Adrenal gland (tissue), 12 donors: ENCODE measurements around the gene COL1A2. TPM values are rescaled to one million over a fixed set of nuclear protein-coding genes. Genes with fewer than 3 reads are reported as not detected.
A peak's percentile ranks its signal among the peaks of the same experiment; 100 is the strongest.

Source experiments
- DNase-seq, 7 donors: peaks; one replicate each; pipeline ENCODE4 v3.0.0-alpha.2; 2019 to 2020
- H3K27ac ChIP-seq, 5 donors: fragments of 200-600 bp; sonication (generic) in 4 of 5; 1 replicate in 3 of 5; 2 replicates in 2 of 5; pipeline versions ENCODE4 v1.5.1 to v1.8.0; 2016 to 2020; ENCODE audit warnings: mild to moderate bottlenecking in 1 of 5
- H3K27me3 ChIP-seq: fragments of 200-600 bp; 2 replicates; pipeline ENCODE4 v1.8.0; 2021
- H3K36me3 ChIP-seq, 2 donors: fragments of 200-600 bp; replicated peaks in 1 of 2; 1 replicate in 1 of 2; 2 replicates in 1 of 2; pipeline versions ENCODE4 v1.5.1 to v1.8.0; 2018 to 2022
- H3K4me1 ChIP-seq, 2 donors: fragments of 200-600 bp; replicated peaks in 1 of 2; 1 replicate in 1 of 2; 2 replicates in 1 of 2; pipeline versions ENCODE4 v1.5.1 to v1.8.0; 2018 to 2021
- H3K4me3 ChIP-seq, 4 donors: fragments of 200-600 bp; sonication (generic) in 3 of 4; one replicate each; pipeline ENCODE4 v1.5.1; 2016 to 2018
- H3K9me3 ChIP-seq, 3 donors: fragments of 200-600 bp; sonication (generic) in 1 of 3; replicated peaks in 1 of 3; 1 replicate in 2 of 3; 2 replicates in 1 of 3; pipeline versions ENCODE4 v1.5.1 to v1.8.0; 2016 to 2021
- POLR2A ChIP-seq, 2 donors: fragments of 450-650 bp; IDR thresholded peaks; one replicate each; pipeline ENCODE4 v1.6.1; 2017; ENCODE audit warnings: antibody characterized with exemption in 2 of 2, mild to moderate bottlenecking in 2 of 2, moderate library complexity in 1 of 2
- WGBS, 4 donors: extraction: QIAGEN DNeasy Blood & Tissue Kit in 2 of 4; methylation state at CpG; one replicate each; pipeline versions ENCODE4 v1.1.5 to v1.1.7; 2013 to 2017; 5-methylcytosine and 5-hydroxymethylcytosine counted together
- intact Hi-C, 2 donors: fragments of 100-400 bp; cut with DNase I; formaldehyde crosslinking; loops; one replicate each; pipeline versions ENCODE4 v1.14.1 to v1.15.0; 2022 to 2023
- polyA plus RNA-seq, 3 donors: library from polyadenylated mRNA; stranded (reverse); fragments of 200-250 nt in 2 of 3; fragments of 350-450 nt in 1 of 3; fragmentation: Illumina TruSeq in 1 of 3; extraction: RNeasy Lipid Tissue Mini Kit (QIAGEN cat#74804) in 1 of 3; gene quantifications; one replicate each; pipeline ENCODE4 v1.2.3, GENCODE V29; 2013 to 2014
- total RNA-seq, 9 donors: library from RNA; depleted of rRNA in 4 of 9; stranded (reverse); fragments of >200 nt in 4 of 9; fragments of 120-200 nt in 1 of 9; fragmentation: NEBNext Ultra II Directional in 1 of 9; extraction: Animal tissue kit (Norgen Biotek cat#: 25700) in 1 of 9; gene quantifications; one replicate each; pipeline versions ENCODE4 v1.1.0 to v1.2.4, GENCODE V29; 2013 to 2023
- TF ChIP-seq, protein P1 (sequence below), 6 experiments: fragments of 450-650 bp in 4 of 6; fragments of 200-600 bp in 2 of 6; sonication (generic) in 1 of 6; IDR thresholded peaks; 1 replicate in 5 of 6; 2 replicates in 1 of 6; pipeline versions ENCODE4 v1.5.1 to v1.8.0; 2016 to 2021; ENCODE audit warnings: antibody characterized with exemption in 6 of 6, mild to moderate bottlenecking in 2 of 6, moderate library complexity in 1 of 6
- donor health status: healthy with polysubstance abuse.
- donor health status: Bipolar disorder and iron deficiency.
- donor health status: DM: yes; HTN: yes; CAD: no.
- donor health status: DM: no; HTN: no; CAD: no.
- donor health status: DM: no; HTN: no; CAD: no.
- donor health status: DM: yes; HTN: yes; CAD: no.

The COL1A2 gene
- total and polyA plus RNA-seq, 12 donors, result 74.6 to 475 (median 182) TPM

DNA sequence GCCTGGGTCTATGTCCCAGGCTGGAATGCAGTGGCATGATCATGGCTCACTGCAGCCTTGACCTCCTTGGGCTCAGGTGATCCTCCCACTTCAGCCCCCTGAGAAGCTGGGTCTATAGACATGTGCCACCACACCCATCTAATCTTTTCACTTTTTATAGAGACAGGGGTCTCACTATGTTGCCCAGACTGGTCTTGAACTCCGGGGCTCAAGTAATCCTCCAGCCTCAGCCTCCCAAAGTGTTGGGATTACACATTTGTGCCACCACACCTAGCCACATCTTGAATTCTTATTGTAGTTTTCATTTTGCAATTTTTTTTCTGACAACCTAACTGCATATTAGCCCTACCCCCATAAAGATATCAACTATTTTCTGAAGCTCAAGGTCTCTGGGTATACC is 18.4 kb upstream of the COL1A2 start:
- no peak overlapping the region for H3K4me3 ChIP-seq
- TF ChIP-seq, protein P1, sequence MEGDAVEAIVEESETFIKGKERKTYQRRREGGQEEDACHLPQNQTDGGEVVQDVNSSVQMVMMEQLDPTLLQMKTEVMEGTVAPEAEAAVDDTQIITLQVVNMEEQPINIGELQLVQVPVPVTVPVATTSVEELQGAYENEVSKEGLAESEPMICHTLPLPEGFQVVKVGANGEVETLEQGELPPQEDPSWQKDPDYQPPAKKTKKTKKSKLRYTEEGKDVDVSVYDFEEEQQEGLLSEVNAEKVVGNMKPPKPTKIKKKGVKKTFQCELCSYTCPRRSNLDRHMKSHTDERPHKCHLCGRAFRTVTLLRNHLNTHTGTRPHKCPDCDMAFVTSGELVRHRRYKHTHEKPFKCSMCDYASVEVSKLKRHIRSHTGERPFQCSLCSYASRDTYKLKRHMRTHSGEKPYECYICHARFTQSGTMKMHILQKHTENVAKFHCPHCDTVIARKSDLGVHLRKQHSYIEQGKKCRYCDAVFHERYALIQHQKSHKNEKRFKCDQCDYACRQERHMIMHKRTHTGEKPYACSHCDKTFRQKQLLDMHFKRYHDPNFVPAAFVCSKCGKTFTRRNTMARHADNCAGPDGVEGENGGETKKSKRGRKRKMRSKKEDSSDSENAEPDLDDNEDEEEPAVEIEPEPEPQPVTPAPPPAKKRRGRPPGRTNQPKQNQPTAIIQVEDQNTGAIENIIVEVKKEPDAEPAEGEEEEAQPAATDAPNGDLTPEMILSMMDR (IDR thresholded peaks at IDR 0.05), result no peak
- TF ChIP-seq POLR2A (IDR thresholded peaks at IDR 0.05), result no peak
- intact Hi-C loops, result loop anchor here in 1 of 2 donors (10.0 kb wide), 1 partner anchor 61 kb away; no protein-coding TSS in a partner anchor
- H3K4me1 ChIP-seq, result no peaks in the 10 kb centered on the region
- no peaks in the 10 kb centered on the region for H3K27me3 ChIP-seq
- DNase-seq, result no peak
- H3K9me3 ChIP-seq, result no peaks in the 10 kb centered on the region
- WGBS, 4 donors, result 91 to 96% (median 93%) methylated on average over 1 of the region's 1 CpG
- peak overlapping the region in 1 of 5 donors; percentile 47 for H3K27ac ChIP-seq
- no peaks in the 10 kb centered on the region for H3K36me3 ChIP-seq

- no peaks in the 10 kb centered on the region for H3K4me1 ChIP-seq
- no peak overlapping the region for H3K4me3 ChIP-seq
- intact Hi-C loops, result loop anchor here in 1 of 2 donors (10.0 kb wide), 1 partner anchor 64 kb away; no protein-coding TSS in a partner anchor
- TF ChIP-seq POLR2A (IDR thresholded peaks at IDR 0.05), result no peak
- H3K27me3 ChIP-seq, result no peaks in the 10 kb centered on the region
- H3K9me3 ChIP-seq, result no peaks in the 10 kb centered on the region
- no peaks in the 10 kb centered on the region for H3K36me3 ChIP-seq
- DNase-seq, result no peak
- no peak overlapping the region for H3K27ac ChIP-seq
- 36 to 59% (median 45%) methylated on average over 3 of the region's 3 CpGs for WGBS, 4 donors
These were observed 16.3 kb upstream of the COL1A2 start for GRCh38 chr7:94378356-94378755.

- Histone ChIP-seq H3K9me3 (no peaks in the 10 kb centered on the region), H3K4me1 (no peaks in the 10 kb centered on the region), H3K36me3 (no peaks in the 10 kb centered on the region), H3K27ac (no peak overlapping the region), H3K27me3 (no peaks in the 10 kb centered on the region), H3K4me3 (no peak overlapping the region)
- no peak for TF ChIP-seq POLR2A (IDR thresholded peaks at IDR 0.05)
- TF ChIP-seq, protein P1 (IDR thresholded peaks at IDR 0.05), result no peak
- DNase-seq, result no peak
- intact Hi-C loops, result no loop called here
These were observed 14.4 kb upstream of the COL1A2 start for GRCh38 chr7:94380264-94380663.

DNA sequence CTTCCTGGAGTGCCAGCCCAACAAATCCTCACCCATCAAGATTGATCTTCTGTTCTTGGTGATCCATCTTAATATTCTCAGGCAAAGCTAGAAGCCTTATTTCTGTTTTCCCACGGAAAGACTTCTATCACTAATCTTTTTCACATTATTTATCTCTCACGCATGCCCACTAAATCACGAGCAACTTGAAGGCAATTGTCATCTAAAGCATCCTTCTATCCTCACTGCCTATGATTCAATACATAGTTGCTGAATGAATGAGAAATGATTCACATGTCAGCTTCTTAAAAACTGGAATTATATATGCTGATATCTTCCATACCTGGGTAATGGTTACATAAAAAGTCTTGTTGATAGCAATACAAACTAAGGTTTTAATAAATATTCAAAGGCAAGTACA is 12.6 kb upstream of the COL1A2 start:
- no peaks in the 10 kb centered on the region for H3K9me3 ChIP-seq
- TF ChIP-seq, protein P1 (IDR thresholded peaks at IDR 0.05), result no peak
- no peak for TF ChIP-seq POLR2A (IDR thresholded peaks at IDR 0.05)
- H3K27me3 ChIP-seq, result no peaks in the 10 kb centered on the region
- no peaks in the 10 kb centered on the region for H3K4me1 ChIP-seq
- DNase-seq, result no peak
- WGBS, 4 donors, result 61 to 81% (median 64%) methylated on average over 3 of the region's 3 CpGs
- no peak overlapping the region for H3K27ac ChIP-seq
- H3K4me3 ChIP-seq, result no peak overlapping the region
- intact Hi-C loops, result no loop called here
- no peaks in the 10 kb centered on the region for H3K36me3 ChIP-seq

DNA sequence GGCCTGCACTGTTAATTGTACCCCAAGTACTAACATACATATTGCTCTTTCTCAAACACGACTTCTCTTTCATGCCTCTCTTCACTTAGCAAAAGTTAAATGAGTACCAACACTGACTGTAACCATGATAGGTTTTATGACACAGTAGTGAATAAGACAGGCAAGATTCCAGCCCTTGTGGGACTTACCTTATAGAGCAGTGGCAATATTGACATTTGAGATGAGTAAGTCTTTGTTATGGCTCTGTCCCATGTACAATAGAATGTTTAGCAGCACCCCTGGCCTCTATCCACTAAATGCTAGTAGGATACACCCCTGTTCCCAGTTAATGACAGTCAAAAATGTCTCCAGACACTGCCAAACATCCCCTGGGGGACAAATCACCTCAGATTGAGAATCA is 11.9 kb upstream of the COL1A2 start:
- H3K9me3 ChIP-seq, result no peaks in the 10 kb centered on the region
- TF ChIP-seq POLR2A (IDR thresholded peaks at IDR 0.05), result no peak
- no peak for DNase-seq
- 75 to 93% (median 88%) methylated on average over 1 of the region's 1 CpG for WGBS, 4 donors
- no peak overlapping the region for H3K4me3 ChIP-seq
- H3K27me3 ChIP-seq, result no peaks in the 10 kb centered on the region
- no peaks in the 10 kb centered on the region for H3K36me3 ChIP-seq
- intact Hi-C loops, result no loop called here
- H3K4me1 ChIP-seq, result no peaks in the 10 kb centered on the region
- H3K27ac ChIP-seq, result no peak overlapping the region
